ENCODE measurements around the gene F7.
"Not testable (repeated sequence)": the region's sequence is repeated elsewhere in the genome, so short reads cannot be mapped to it uniquely, and the experiment has no call there.

F7 gene

DNA sequence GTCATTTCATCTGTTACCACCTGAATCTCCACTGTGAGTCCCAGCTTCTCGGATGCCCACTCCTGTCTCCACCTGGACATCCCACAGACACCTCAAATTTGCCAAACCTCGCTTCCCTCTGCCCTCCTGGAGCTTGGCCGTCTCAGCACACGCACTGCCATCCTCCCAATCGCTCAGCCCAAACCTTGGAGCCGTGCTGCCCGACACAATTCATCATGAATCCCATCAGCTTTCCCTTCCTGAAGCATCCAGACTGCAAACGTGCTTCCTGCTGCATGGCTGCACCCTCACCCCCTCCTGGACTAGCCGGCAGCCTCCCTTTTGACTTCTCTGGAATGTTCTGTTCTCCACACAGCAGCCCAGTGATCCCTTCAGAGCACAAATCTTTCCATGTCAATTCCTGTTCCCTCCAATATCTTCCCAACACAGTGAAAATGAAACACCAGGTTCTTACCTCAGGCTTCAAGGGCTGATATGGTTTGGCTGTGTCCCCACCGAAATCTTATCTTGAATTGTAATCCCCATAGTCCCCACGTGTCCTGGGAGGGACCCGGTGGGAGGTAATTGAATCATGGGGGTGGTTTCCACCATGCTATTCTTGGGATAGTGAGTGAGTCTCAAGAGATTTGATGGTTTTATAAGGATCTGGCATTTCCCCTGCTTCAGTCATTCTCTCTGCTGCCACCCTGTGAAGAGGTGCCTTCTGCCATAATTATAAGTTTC, 51.8 kb downstream of the F7 start:
- DNase-seq = no peak

DNA sequence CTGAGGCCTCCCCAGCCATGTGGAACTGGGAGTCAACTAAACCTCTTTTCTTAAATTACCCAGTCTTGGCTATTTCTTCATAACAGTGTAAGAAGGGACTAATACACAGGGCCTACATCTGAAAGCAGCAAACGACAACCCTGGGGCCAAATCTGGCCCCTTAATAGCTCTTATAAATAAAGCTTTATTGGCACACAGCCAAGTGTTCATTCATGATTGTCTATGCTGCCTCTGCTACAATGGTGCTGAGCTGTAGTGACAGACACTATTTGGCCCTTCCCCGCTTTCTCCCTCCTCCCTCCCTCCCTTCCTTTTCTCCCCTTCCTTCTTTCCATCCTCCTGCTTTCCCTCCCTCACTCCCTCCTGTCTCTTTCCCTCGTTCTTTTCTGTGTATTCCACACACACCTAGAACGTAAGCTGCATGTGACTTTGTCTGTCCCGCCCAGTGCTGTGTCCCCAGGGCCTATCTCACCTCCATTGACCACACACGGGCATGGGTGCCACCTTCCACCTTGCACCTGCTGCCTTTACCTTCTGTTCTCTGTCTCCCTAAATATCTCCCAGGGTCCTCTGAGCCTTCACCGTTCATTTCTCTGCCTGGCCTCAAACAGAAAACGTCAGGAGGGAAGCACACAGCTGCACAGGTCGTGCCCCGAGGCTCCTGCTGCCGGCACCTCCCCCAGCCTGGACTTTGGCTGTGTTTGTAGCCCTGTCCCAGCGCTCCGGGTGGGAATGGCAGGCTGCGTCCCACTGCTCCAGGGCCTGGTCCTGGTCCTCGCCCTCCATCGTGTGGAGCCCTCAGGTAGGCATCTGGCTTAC, 52.5 kb downstream of the F7 start, which contains the start of gene PROZ:
Gene PROZ (plus strand): TSS at position 720 of the 819 bp plus-strand sequence. CDS start 13 bp downstream, at position 733.
- DNase-seq = no peak

DNA sequence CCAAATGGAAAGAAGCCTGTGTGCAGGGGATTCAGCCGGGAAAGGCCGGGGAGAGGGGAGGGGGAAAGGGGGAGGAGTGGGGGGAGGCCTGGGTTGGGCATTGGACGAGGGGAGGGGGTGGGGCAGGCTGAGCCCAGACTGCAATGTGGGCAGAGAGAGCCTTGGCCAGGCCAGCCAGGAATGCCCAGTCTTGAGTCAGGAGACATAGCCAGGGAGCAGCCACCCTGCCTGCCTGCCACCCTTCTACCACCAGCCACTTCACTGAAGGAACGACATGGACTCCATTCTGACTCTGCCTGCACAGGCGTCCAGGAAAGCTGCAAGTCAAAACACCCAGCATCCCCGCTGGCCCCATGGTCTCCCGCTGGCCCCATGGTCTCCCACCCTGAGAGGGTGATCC, 53.4 kb downstream of the F7 start:
- no peak for DNase-seq

DNA sequence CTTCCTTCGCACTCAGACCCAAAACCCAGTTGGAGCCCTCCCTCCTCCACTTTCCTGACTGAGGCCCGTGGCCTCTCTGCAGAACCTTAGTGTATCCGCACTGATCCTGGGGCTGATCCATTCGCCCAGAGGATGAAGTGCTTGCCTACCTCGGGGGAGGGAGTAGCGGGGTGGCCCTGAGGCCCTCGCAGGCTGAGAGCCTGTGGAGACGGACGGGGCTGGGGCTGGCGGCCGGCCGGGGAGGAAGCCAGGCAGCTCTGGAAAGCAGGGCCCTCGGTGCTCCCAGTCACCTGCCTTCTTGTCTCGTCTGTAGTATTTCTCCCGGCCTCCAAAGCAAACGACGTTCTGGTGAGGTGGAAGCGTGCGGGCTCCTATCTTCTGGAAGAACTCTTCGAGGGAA, 54.1 kb downstream of the F7 start:
- DNase-seq = no peak

DNA sequence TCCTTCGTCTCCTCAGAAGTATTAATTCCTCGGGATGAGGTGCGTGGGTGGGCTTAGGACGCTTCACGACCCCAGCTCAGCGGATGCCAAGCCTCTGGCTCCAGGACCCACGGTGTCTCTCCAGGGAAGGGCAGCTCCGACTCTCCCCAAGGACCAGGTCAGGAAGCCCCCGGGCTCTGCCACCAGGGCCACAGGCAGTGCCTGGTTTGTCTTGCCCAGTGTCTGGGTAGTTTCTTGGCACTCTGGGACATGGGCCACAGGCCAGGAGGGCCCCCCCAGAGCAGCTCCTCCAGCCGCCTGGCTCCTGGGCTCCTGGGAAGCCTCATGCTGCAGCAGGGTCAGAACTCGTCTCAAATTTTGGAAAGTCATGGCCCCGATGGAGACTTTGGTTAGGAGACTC, 55.4 kb downstream of the F7 start:
- no peak for DNase-seq

DNA sequence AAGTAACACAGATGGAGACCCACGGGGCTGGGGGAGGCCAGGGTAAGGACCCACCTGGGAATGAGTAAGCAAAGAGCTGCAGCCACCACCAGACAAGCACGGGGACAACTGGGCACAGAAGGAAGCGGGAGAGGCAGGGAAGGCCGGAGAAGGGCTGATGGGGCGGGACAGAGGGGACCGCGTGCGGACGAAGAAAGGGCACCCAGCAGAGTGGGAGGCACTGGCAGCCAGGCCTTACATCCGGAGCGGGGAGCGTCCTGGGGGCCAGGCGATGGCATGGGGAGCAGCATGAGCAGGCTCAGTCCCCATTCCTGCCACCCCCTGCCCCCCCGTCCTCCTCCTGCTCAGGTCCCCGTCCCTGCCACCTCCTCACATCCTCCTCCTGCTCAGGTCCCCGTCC, 55.8 kb downstream of the F7 start:
- DNase-seq = no peak

DNA sequence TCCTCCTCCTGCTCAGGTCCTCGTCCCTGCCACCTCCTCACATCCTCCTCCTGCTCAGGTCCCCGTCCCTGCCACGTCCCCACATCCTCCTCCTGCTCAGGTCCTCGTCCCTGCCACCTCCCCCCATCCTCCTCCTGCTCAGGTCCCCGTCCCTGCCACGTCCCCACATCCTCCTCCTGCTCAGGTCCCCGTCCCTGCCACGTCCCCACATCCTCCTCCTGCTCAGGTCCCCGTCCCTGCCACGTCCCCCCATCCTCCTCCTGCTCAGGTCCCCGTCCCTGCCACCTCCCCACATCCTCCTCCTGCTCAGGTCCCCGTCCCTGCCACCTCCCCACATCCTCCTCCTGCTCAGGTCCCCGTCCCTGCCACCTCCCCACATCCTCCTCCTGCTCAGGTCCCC, 56.4 kb downstream of the F7 start:
- DNase-seq = not testable (repeated sequence)

DNA sequence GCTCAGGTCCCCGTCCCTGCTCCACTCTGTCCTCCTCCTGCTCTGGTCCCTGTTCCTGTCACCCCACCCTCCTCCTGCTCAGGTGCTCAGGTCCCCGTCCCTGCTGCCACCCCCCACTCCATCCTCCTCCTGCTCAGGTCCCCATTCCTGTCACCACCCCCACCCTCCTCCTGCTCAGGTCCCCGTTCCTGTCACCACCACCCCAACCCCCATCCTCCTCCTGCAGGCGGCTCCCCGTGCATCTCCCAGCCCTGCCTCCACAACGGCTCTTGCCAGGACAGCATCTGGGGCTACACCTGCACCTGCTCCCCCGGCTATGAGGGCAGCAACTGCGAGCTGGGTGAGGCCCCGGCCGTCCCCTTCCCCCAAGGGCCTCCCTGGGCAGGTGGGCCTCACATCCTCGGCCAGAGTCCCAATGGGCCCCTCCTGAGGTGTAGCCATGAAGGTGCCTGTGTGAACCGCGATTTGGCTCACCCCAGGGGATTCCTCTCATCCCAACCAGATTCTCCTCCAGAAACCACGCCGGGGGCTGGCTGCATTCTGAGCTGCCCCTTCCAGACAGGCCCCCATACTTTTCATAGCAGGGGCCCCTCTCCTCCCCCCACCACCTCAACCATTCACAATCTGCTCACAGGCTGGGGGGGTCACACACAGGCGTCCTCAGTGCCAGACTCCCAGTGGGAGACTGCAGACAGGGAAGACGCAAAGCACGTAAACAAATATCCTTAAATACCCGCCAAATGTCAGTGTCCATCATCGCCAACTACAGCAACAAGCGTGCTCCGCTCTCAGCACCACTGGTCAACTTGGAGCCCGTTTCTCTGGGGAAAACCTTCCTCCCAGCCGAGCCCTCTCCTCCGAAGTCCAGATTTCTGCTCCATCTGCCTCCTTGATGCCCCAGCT, 57.4 kb downstream of the F7 start:
- no peak for DNase-seq

DNA sequence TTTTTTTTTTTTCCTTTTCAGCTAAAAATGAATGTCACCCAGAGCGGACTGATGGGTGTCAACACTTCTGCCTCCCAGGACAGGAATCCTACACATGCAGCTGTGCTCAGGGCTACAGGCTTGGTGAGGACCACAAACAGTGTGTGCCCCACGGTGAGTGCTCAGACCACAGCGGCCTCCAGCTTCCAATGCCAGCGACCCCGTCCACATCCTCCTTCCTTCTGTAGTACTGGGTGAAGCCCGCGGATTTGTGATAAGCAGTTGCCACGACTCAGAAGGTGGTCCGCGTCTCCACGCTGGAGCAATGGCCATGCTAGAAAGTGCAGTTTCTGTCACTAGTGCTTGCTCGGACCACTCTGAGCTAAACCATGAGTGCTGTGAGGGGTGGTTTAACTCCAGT, 58.9 kb downstream of the F7 start:
- DNase-seq = no peak

DNA sequence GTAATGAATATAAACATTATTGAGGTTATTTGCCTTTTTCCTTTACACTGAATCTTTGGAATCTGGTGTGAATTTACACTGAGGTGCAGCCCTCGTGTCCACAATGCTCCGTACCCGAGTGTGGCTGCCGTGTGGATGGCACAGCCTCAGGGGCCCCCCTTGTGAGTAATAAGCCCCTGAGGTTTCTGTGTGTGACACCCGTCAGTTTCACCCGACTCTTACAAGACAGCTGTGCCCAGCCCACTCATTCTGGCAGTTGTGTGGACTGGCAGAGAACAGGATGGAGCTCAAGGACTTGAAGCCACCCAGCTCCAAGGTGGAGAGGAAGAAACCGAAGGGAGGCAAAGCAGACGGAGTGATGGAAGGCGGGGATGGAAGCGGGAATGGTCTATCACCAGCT, 60.7 kb downstream of the F7 start:
- no peak for DNase-seq

DNA sequence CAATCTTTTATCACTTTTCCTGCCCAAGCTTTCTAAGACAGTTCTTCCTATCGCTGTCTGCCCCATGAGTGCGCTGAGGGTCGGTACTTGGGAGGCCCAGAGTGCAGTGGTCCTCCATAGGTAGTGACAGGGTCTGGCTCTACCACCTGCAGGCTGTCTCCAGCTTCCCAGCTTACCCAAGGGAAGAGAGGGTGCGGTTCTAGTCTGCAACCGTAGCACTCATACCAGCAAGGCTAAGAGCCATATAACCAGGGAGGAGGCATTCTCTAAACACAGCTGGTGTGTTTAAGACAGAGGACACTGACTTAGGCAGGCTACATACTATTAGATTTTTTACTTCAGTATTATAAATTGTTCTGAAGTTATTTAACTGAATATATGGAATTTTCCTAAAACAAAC, 61.1 kb downstream of the F7 start:
- DNase-seq = no peak

DNA sequence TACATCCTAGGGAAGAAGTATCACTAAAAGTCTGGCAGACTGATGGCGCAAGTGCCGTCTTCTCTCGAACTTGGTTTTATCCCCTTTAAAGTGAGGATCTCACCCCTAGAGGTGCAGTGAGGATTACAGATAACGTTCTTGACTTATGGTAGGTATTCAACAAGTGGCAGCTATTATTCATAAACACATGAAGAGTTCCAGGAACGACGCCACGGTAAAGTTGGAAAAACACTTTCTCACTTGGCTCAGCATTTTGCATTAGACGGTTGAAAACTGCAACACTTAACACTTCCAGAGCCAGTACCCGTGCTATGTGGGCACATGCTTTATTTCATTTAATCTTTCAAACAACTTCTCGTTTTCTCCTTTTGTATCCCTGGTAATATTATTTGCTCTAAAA, 61.6 kb downstream of the F7 start:
- no peak for DNase-seq

DNA sequence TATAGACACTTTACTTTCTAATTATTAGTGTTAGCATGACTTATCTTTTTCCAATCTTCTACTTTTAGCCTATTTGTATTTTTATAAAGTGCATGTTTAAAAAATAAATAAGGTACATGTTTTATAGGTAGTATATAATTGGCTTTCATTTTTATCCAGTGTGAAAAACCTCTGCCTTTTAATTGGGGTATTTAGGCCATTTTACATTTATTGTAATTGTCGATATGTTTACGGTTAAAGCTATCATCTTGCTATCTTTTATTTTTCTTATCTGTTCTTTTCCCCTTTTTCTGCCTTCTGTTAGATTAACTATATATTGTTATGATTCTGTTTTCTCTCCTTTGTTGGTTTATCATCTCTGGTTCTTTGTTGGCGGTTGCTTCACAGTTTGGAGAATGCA, 62.0 kb downstream of the F7 start:
- DNase-seq = no peak

DNA sequence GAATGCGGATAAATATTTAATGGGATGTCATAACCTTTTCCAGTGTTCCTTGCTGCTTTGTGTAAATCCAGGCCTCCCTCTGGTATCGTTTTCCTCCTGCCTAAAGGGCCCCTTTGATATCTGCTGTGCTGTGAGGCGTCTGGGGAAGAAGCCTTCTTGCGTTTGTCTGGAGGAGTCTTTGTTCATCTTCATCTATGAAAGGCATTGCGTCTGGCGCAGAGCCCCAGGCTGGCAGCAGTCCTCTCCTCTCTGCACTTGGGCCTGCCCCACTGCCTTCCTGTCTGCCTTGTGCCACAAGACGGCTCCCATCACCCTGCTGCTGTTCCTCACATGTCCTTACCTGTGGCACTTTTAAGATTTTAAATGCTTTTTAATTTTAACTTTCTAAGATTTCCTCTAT, 62.6 kb downstream of the F7 start:
- DNase-seq = no peak

DNA sequence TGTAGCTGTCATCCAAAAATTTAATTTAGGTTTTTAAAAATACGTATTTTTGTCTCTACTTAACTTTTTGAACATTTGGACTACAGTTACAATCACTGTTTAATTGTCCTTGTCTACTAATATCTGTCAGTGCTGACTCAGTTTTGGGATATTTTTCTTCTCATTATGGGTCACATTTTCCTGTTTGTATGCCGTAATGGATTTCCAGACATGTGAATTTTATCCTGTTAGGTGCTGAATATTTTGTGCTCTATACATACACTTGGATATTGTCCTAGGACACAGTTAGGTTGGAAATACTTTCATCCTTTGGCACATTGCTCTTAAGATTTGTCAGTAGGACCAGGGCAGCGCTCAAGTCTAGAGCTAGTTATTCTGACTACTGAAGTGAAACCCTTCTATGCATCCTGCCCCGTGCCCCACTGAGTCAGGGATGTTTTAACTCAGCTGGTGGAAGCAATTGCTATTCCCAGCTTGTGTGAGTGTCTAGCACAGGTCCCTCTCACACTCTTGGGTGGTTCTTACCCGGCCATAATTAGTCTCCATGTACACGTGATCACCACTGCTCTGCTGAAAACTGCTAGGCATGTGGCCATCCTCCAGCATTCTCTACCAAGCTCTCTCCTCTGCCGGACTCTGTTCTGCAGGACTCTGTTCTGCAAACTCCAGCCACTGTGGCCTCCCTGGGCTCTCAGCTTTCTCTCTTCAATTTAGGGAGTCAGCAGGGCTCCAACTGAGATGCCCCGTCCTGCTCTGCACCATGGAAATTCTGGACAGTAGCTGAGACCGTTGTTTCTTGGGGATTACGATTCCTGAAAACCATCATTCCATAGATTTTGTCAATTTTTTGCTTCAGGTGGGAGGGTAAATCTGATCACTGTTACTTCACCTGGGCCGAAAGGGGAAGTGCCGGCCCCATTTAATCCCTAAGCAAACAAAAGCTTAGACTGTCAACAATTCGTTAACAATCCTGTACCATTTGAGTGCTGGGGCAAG, 64.0 kb downstream of the F7 start:
- no peak for DNase-seq
